DOHH2 (cell line): Measurements from ENCODE around the gene MSL3B.

ENCODE experiments used
- H3F3A ChIP-seq: fragments of 200-600 bp; sonication (generic), shearing (Covaris generic); 2 replicates; pipeline ENCODE4 v1.6.0; 2016; ENCODE audit warnings: antibody characterized with exemption, mild to moderate bottlenecking; ENCODE audit not compliant: control insufficient read depth, insufficient read depth
- H3K27ac ChIP-seq: fragments of 200-600 bp; sonication (generic); 2 replicates; pipeline ENCODE4 v1.5.1; 2014; ENCODE audit warnings: low read depth, mild to moderate bottlenecking, low read length, moderate library complexity
- H3K27me3 ChIP-seq: fragments of 200-600 bp; sonication (generic); 2 replicates; pipeline ENCODE4 v1.6.1; 2014; ENCODE audit warnings: mild to moderate bottlenecking, low read length, mixed read lengths; ENCODE audit not compliant: control insufficient read depth
- H3K36me3 ChIP-seq: fragments of 200-600 bp; sonication (generic); 2 replicates; pipeline ENCODE4 v1.6.1; 2014; ENCODE audit warnings: mild to moderate bottlenecking, low read length, moderate library complexity, mixed read lengths; ENCODE audit not compliant: control insufficient read depth
- H3K4me1 ChIP-seq: fragments of 200-600 bp; sonication (generic); 2 replicates; pipeline ENCODE4 v1.6.1; 2014; ENCODE audit warnings: mild to moderate bottlenecking, low read length, mixed read lengths; ENCODE audit not compliant: control insufficient read depth
- H3K4me2 ChIP-seq: fragments of 200-600 bp; sonication (generic); 2 replicates; pipeline ENCODE4 v1.6.0; 2014; ENCODE audit warnings: mild to moderate bottlenecking, low read length, moderate library complexity
- H3K4me3 ChIP-seq: fragments of 200-600 bp; sonication (generic); 2 replicates; pipeline ENCODE4 v1.5.1; 2014; ENCODE audit warnings: mild to moderate bottlenecking, low read length, mixed read lengths
- H3K79me2 ChIP-seq: fragments of 200-600 bp; sonication (generic); 2 replicates; pipeline ENCODE4 v1.6.1; 2014; ENCODE audit warnings: mild to moderate bottlenecking, low read length, mixed read lengths; ENCODE audit not compliant: control insufficient read depth
- H3K9me2 ChIP-seq: fragments of 200-600 bp; sonication (generic); replicated peaks from 2 replicates; pipeline ENCODE4 v1.6.1; 2014; ENCODE audit warnings: mild to moderate bottlenecking, low read length, mixed read lengths; ENCODE audit not compliant: control insufficient read depth
- H3K9me3 ChIP-seq: fragments of 200-600 bp; sonication (generic); 2 replicates; pipeline ENCODE4 v1.6.1; 2014; ENCODE audit warnings: antibody characterized with exemption, low read length, mixed read lengths; ENCODE audit not compliant: control insufficient read depth, insufficient read depth
- H4K20me1 ChIP-seq: fragments of 200-600 bp; sonication (generic); 2 replicates; pipeline ENCODE4 v1.6.0; 2014; ENCODE audit warnings: low read depth, mild to moderate bottlenecking, antibody characterized with exemption, low read length, moderate library complexity; ENCODE audit not compliant: control insufficient read depth, insufficient read depth
- EZH2phosphoT487 ChIP-seq: fragments of 200-600 bp; sonication (generic); IDR thresholded peaks from 2 replicates; pipeline ENCODE4 v1.6.1; 2017; ENCODE audit warnings: borderline replicate concordance, mild to moderate bottlenecking, antibody characterized with exemption, low read length, moderate library complexity, mixed read lengths
- TF ChIP-seq, protein P1 (sequence below): fragments of 200-600 bp; sonication (generic); IDR thresholded peaks from one replicate; pipeline ENCODE4 v1.5.1; 2014; ENCODE audit warnings: antibody characterized with exemption, mild to moderate bottlenecking, low read depth, low read length; ENCODE audit not compliant: poor library complexity, severe bottlenecking

MSL3B gene

DNA sequence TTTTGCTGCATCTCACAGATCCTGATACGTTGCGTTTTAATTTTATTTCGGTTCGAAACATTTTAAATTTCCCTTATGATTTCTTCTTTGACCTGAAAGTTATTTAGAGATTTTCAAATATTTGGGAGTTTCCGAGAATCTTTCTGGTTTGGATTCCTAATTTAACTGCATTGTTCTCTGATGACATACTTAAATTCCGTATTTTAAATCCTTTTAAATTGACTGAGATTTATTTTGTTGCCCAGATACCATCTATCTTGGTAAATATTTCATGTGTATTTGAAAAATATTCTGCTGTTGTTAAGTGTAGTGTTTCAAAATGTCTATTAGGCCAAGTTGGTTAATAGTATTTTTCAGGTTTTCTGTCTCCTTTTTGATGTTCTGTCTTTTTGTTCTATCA is 52.3 kb downstream of the MSL3B start:
- Histone ChIP-seq H3K4me3 (no peak overlapping the region), H3K9me2 (no peaks in the 10 kb centered on the region), H3F3A (no peaks in the 10 kb centered on the region), H3K36me3 (no peaks in the 10 kb centered on the region), H3K27me3 (no peaks in the 10 kb centered on the region), H3K9me3 (peaks cover 5% of the 10 kb centered on the region; the same call in 1 of the 2 replicates), H3K4me1 (no peaks in the 10 kb centered on the region), H4K20me1 (no peaks in the 10 kb centered on the region), H3K4me2 (no peak overlapping the region), H3K27ac (no peak overlapping the region), H3K79me2 (no peaks in the 10 kb centered on the region)
- TF ChIP-seq EZH2phosphoT487, result no peak
- TF ChIP-seq, protein P1, sequence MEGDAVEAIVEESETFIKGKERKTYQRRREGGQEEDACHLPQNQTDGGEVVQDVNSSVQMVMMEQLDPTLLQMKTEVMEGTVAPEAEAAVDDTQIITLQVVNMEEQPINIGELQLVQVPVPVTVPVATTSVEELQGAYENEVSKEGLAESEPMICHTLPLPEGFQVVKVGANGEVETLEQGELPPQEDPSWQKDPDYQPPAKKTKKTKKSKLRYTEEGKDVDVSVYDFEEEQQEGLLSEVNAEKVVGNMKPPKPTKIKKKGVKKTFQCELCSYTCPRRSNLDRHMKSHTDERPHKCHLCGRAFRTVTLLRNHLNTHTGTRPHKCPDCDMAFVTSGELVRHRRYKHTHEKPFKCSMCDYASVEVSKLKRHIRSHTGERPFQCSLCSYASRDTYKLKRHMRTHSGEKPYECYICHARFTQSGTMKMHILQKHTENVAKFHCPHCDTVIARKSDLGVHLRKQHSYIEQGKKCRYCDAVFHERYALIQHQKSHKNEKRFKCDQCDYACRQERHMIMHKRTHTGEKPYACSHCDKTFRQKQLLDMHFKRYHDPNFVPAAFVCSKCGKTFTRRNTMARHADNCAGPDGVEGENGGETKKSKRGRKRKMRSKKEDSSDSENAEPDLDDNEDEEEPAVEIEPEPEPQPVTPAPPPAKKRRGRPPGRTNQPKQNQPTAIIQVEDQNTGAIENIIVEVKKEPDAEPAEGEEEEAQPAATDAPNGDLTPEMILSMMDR, result no peak
